Left lobe of liver (tissue), 2 donors: ENCODE results near the gene MFAP4. TPM values are rescaled to one million over a fixed set of nuclear protein-coding genes. Genes with fewer than 3 reads are reported as not detected.

Experiments
- ATAC-seq: fragments of 200-7000 bp; cut with Tn5 transposase; one replicate; pipeline ENCODE4 v1.9.1; 2020; ENCODE audit warnings: mild to moderate bottlenecking, moderate library complexity
- DNase-seq: peaks from one replicate; pipeline ENCODE4 v3.0.0-alpha.2; 2020; ENCODE audit warnings: low spot score
- total RNA-seq: library from RNA; stranded (reverse); gene quantifications from one replicate; pipeline ENCODE4 v1.2.1, GENCODE V29; 2021
- donor health status: DM: no; HTN: no; CAD: no; lungs with moderate emphysema.
- donor health status: DM: no; HTN: yes; CAD: no.

MFAP4 gene
- total RNA-seq, 1 donor from 2014 or later: 2.8 TPM

DNA sequence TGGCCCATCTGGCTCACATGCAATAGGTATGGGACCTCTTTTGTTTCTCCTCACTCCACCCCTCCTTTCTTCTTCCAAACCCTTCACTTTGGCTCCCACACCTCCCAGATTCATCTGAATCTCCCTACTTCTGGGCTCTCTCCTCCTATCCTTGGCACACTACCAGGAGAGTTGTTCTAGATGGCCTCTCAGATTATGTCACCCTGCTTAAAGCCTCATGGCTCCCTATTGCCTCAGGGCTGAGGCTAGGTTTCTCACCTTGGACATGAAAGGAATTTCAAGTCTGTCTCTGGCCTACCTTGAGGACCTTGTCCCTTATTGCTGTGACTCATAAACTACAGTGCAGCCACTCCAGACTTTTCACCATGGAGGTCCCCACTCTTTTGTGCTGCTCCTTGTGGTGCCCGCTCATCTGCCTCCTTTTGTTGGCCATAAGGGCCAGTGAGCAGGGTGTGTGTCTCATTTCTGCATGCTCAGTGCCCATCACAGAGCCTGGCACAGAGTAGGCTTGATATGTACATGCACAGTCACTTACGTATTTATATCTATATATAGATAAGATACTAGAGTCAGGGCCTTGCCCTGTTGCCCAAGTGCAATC, 1.0 kb upstream of the MFAP4 start:
- DNase-seq (no peak), ATAC-seq (no peak)

DNA sequence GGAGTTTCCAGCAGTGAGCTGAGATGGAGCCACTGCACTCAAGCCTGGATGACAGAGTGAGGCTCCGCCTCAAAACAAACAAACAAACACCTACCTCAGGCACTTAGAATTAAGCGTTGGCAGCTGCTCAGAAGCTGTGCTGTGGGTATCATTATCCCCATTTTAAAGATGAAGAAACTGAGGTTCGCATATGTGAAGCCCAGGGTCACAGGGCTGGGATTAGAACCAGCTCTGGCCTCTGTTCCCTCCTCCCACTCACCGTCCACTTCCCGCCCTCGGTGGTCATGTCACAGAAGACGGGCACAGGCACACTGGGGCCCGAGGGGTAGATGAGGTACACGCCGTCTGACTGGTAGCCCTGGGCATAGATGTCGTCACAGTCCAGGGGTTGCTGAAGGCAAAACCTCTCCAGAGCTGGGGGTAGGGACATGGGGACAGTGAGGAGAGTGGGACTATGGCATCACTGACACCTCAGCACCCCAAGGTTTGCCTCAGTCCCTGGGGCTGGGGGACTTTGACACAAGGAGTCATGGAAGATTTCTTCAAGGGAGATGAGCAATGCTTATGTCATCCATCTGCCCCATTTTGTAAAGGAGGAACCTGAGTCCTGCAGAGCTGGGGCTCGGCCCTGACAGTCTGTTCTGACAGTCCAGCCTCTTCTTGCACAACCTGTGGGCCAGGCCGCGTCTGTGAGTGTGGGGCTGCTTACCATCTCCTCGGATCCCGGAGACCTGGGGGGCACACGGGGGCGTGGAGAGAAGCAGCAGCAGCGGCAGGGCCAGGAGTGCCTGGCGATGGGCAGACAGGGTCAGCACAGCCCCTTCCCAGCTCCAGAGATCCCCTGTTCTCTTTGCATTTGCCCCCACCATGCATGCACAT, 700 bp downstream of the MFAP4 start:
- DNase-seq (no peak), ATAC-seq (peak; percentile 57)

DNA sequence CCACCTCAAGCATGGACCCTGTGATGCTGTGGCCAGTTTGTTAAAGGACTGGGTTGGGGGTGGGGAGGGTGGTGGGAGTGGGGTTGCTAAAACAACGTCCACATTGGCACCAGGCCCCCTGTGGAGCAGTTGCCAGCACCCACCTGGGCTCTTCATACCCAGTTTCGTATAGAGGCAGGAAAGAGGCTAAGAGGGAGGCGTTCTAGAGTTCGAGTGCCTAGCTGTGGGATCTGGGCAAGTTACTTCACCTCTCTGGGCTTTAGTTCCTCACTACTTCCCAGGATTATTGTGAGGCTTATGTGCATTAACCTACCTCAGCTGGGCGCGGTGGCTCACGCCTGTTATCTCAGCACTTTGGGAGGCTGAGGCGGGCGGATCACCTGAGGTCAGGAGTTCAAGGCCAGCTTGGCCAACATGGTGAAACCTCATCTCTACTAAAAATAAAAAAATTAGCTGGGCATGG, 1.4 kb downstream of the MFAP4 start:
- ATAC-seq (no peak), DNase-seq (no peak)

DNA sequence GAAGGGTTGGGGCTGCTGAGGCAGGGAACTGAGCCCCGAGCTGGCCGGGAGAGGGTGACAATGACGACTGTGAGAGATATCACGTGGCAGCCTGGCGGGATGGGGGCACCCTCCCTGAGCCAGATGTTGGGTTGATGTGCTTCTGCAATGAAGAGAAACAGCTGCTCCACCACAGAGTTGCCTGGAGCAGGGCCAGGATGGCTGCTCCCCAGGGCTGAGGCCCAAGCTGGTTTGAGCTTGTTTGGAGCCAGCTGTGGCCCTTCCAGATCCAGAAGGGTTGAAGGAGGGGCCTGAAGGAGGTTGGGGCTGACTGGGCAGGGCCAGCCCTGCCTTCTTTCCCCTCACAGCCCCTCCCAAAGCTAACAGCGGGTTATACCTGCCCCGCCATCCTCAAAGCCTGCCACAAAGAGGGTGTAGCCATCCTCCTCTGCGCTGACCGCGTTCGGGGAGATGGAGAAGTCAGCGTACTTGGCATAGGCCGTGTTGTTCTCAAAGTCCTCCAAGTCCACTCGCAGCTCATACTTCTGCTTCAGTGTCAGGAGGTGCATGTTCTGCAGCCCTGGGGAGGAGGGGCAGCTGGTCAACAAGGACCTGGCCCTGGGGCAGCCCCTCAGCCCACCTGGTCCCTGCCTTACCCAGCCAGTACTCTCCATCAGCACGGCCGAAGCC, 2.1 kb downstream of the MFAP4 start:
- ATAC-seq (peak; percentile 26), DNase-seq (no peak)

DNA sequence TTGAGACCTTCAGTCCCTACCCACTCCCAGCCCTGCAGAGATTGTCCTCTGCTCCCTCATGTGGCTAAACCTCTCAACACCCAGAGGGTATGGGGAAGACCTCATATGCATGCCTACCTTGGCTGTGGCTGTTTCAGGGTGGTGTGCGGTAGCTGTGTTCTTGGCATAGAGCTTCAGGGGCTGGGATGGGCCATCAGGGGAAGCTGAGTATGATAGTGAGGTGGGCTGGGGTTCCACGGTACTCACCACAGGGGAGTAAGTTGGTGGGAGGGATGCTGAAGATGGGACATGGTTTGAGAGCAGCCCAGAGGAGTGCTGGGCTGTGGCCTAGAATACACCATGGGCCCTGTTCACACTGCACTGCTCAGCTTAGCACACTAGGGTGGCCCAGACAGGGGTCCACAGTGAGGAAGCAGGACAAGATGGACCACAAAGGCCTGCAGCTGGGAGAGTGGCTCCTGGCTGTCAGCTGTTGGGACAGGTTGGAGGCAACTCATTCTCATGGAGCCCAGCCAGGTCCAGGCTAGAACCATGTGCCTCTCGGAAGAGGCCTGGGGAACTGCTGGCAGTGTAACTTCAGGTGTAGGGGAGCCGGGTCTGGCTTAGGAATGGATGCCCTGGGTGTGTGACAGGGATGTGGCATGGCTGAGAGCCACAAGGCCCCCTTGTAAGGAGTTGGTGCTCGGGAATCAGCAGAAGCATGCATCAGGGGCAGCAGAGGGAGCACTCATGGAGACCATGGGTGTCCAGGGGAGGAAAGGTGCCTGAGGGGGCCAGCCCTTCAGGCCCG, 3.1 kb downstream of the MFAP4 start:
- ATAC-seq: no peak
- no peak for DNase-seq

DNA sequence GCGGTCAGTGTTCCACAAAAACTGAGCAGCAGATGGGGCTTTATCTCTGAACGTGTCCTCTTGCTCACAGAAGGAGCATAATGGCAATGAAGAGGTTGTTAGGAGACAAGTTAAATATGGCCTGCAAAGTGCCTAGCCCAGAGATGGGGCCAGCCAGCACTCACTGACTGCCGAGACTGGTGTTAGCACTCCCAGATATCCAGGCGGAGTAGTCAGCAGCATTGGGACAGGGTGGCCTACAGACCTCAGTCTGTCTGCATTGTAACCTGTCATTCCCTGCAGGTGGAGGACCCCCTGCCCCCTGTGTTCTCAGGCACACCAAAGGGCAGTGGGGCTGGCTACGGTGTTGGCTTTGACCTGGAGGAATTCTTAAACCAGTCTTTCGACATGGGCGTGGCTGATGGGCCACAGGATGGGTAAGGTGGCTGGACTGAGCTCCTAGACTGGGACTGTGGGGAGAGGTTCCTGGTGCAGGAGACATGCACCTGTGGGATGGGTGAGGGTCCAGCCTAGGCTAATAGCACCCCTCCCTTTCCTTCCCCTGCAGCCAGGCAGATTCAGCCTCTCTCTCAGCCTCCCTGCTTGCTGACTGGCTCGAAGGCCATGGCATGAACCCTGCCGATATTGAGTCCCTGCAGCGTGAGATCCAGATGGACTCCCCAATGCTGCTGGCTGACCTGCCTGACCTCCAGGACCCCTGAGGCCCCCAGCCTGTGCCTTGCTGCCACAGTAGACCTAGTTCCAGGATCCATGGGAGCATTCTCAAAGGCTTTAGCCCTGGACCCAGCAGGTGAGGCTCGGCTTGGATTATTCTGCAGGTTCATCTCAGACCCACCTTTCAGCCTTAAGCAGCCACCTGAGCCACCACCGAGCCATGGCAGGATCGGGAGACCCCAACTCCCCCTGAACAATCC, 4.2 kb downstream of the MFAP4 start:
- DNase-seq (no peak), ATAC-seq (no peak)

DNA sequence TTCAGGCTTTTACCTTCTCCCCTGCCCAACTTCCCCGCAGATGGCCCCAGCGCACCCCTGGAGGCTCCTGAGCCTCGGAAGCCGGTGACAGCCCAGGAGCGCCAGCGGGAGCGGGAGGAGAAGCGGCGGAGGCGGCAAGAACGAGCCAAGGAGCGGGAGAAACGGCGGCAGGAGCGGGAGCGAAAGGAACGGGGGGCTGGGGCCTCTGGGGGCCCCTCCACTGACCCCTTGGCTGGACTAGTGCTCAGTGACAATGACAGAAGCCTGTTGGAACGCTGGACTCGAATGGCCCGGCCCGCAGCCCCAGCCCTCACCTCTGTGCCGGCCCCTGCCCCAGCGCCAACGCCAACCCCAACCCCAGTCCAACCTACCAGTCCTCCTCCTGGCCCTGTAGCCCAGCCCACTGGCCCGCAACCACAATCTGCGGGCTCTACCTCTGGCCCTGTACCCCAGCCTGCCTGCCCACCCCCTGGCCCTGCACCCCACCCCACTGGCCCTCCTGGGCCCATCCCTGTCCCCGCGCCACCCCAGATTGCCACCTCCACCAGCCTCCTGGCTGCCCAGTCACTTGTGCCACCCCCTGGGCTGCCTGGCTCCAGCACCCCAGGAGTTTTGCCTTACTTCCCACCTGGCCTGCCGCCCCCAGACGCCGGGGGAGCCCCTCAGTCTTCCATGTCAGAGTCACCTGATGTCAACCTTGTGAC, 5.1 kb downstream of the MFAP4 start:
- DNase-seq (no peak), ATAC-seq (no peak)

DNA sequence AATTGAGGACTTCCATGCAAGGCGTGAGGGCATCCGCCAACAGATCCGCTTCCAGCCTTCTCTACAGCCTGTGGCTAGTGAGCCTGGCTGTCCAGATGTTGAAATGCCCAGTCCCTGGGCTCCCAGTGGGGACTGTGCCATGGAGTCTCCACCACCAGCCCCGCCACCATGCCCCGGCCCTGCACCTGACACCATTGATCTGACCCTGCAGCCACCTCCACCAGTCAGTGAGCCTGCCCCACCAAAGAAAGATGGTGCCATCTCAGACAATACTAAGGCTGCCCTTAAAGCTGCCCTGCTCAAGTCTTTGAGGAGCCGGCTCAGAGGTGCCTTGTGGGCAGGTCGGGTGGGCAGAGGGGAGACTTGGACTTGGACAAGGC, 5.6 kb downstream of the MFAP4 start:
- DNase-seq (no peak), ATAC-seq (no peak)

DNA sequence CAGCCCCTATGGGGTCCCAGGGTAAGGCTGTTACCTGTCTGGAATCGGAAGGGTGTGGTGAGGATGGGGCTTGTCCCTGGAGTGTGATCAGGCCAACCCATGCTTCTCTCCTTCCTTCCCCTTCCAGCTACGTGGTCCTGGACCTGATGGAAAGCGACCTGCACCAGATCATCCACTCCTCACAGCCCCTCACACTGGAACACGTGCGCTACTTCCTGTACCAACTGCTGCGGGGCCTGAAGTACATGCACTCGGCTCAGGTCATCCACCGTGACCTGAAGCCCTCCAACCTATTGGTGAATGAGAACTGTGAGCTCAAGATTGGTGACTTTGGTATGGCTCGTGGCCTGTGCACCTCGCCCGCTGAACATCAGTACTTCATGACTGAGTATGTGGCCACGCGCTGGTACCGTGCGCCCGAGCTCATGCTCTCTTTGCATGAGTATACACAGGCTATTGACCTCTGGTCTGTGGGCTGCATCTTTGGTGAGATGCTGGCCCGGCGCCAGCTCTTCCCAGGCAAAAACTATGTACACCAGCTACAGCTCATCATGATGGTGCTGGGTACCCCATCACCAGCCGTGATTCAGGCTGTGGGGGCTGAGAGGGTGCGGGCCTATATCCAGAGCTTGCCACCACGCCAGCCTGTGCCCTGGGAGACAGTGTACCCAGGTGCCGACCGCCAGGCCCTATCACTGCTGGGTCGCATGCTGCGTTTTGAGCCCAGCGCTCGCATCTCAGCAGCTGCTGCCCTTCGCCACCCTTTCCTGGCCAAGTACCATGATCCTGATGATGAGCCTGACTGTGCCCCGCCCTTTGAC, 6.3 kb downstream of the MFAP4 start:
- DNase-seq (no peak), ATAC-seq (no peak)

DNA sequence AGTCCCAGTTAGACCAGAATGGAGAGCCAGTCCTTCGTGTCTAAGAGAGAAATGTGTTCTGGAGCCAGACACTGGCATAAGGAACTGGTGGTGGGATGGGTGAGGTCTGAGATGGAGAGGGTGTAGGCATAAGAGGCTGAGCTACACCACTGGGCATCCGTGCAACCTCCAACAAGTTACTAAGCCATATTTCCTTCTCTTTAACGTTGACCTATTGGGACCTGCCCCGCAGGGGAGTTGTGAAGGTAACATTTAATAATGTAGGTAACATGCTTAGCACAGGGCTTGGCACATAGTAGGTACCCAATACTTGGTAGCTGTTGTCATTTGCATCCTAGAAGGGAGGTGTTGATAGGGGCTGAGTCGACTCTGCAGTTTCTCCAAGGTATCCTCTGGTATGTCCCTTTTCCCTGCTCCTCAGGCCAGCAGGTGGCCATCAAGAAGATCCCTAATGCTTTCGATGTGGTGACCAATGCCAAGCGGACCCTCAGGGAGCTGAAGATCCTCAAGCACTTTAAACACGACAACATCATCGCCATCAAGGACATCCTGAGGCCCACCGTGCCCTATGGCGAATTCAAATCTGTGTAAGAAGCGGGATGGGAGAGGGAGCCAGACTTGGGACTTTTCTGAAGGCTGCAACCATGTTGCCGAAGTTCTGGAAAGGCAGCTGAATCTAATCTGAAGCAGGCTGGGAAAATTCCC, 7.5 kb downstream of the MFAP4 start:
- no peak for ATAC-seq

DNA sequence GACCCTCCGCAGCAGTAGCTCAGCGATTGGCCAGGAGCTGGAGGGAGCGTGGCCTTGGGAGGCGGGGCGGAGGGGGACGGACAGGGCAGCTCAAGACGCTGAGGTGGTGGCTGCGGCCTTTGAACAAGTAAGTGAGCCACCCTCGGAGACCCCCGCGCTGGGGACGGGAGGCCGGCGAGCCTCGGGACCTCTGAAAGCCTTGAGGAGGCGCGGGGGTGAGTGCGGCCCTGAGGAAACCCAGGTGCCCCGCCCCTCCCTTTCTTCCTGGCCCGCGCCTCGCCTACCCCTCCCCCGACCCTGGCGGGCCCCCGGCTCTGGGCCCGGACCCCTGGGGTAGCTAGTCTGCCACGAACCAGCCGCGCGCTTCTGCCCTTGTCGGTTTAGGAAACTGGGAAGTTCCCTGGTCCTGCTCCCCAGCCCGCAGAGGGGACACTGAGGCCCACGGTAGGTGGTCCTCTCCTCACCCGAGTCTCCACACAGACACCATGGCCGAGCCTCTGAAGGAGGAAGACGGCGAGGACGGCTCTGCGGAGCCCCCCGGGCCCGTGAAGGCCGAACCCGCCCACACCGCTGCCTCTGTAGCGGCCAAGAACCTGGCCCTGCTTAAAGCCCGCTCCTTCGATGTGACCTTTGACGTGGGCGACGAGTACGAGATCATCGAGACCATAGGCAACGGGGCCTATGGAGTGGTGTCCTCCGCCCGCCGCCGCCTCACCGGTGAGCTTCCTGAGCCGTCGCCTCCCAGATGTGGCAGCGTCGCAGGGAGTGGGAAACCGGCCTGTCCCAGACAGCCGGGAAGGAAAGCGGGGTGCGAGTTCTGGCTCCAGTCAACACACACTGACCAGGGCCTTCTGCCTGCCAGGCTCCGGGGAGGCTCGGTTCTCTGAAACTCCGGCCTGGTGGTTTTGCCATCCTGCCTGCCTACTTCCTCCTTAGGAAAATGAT, 8.3 kb downstream of the MFAP4 start, which contains the start of gene MAPK7:
Gene MAPK7, plus strand, starts transcription at position 83 of the 945 bp plus-strand sequence. Its CDS starts 403 bp downstream, at position 486.
- peak; percentile 53 for DNase-seq
- no peak for ATAC-seq

More for the DNA sequence above, 7.5 kb downstream of the MFAP4 start:
- peak; percentile 40 for DNase-seq

DNA sequence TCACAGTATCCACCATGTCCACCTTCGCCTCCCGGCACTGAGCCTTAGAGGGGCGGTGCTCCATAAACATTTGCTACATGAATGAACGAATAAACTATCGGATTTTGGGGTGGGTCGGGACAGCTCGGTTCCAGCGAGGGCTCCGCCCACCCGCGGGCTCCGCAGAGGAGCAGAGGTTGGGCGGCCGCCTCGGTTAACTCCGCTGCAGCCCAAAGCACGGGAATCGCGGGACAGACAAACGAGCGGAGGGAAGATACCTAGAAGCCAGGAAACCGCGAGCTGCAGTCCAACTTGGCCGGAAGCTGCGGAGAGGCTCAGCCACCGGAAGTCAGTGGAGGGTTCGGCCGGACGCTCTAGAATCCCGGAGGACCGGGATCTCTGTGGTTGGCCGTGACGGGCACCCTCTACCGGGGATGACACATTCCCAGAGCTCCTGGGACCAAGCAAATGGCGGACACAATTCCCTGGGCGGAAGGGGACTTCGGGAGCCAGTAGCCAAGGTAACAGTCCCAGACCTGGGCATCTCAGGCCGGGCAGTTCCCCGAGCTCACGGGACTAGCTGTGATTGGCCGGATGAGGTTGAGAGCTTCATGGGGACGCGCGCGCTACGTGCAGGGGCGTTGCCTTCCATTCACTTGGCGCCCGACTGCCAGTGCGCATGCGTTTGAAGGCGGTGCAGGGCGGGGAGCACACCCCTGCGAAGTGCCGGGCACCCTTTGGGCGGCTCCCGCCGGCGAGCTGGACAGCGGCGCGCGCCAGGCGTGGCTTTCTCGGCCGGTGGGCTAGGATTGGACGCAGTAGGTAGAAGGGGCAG, 9.2 kb downstream of the MFAP4 start:
- ATAC-seq (peak; percentile 91), DNase-seq (peak; percentile 99)

DNA sequence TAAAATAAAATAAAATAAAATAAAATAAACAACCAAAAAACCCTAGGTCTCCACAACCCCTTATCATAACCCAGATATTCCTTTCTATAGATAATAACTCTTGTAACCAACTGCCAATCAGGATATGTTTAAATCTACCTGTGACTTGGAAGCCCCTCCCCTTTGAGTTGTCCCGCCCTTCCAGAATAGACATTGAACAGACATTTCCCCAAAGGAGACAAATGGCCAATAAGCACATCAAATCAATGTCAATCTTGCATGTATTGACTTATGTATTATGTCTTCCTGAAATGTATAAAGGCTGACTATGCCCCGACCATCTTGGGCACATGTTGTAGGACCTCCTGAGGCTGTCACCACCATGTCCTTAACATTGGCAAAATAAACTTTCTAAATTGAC, 10.2 kb downstream of the MFAP4 start:
- no peak for ATAC-seq
- no peak for DNase-seq

DNA sequence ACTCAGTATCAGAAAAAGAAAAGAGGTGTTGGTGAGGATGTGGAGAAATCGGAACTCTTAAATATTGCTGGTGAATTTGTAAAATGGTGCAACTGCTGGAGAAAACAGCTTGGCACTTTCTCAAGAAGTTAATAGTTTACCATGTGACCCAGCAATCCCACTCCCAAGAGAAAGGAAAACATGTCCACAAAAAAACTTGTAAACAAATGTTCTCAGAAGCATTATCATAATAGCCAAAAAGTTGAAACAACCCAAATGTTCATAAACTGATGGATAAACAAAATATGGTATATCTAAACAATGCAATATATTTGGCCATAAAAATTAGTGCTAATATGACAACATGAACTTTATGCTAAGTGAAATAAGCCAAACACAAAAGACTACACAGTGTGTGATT, 11.3 kb downstream of the MFAP4 start:
- no peak for DNase-seq
- no peak for ATAC-seq

DNA sequence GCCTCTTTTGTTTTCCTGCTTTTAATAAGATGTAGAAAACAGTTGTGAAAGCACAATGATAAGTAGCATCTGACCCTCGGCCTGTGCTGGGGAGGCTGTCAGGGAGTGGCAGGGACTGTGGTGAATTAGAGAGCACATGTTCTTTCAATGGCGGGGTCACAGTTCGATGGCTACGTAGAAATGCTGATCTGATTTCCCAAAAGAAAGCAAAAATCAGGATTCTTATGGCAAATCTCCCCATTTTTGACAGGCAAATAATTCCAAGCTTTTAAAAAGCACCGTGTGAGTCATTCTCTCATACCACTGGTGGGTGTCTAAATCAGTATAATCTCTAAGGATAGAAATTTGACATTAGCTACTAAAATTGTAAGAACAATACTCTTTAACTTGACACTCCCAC, 12.9 kb downstream of the MFAP4 start:
- no peak for DNase-seq
- no peak for ATAC-seq
